Gastroesophageal sphincter (tissue), 3 donors: ENCODE measurements around the gene GPR35.

Experiments
- EP300 ChIP-seq: sonication (generic); formaldehyde crosslinking; IDR thresholded peaks from one replicate; pipeline ENCODE4 v1.6.1; 2017; ENCODE audit warnings: antibody characterized with exemption, mild to moderate bottlenecking
- POLR2A ChIP-seq, 2 donors: fragments of 450-650 bp; IDR thresholded peaks; one replicate each; pipeline ENCODE4 v1.6.1; 2017; ENCODE audit warnings: antibody characterized with exemption in 2 of 2, mild to moderate bottlenecking in 2 of 2, moderate library complexity in 1 of 2
- TF ChIP-seq, protein P1 (sequence below), 4 experiments: fragments of 200-600 bp in 2 of 4; fragments of 450-650 bp in 2 of 4; sonication (generic) in 1 of 4; IDR thresholded peaks; one replicate each; pipeline ENCODE4 v1.5.1; 2017 to 2019; ENCODE audit warnings: antibody characterized with exemption in 4 of 4, mild to moderate bottlenecking in 2 of 4, moderate library complexity in 2 of 4

DNA sequence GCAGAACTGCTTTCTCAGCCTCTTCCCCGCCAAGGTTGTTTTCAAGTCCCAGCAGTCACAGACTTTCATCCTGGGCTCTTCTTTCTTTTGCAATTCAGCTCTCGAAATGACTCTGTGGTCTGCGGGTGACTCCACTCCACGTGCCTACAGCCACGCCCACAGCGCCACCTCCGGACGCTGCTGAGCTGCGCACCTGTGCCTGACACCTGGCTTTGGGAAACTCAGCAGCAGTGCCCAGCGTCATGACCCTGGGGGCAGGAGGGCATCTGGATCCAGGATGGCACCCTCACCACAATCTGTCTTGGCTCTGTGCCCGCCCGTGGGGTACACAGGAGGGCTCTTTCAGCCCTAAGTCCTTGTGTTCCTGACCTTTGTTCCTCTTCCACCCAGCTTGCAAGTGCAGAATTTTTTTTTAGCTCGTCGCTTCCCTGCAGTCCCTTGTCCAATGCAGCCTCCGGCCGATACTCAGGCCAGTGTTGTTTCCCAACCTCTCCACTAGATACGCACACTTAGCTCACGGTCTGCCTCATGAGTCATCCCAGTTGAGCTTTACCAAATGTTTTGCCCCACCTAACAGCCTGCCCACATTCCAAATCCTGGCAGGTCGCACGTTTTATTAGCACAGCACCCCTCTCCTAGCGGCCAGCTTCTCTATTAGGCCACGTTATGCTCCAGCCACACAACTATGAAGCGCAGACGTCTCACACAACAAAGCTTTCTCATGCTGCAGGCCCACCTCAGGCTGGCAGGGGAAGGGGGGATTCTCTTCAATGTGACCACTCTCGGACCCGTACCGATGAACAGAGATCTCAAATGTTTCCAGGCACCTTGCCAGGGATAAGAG, 45.3 kb upstream of the GPR35 start:
- TF ChIP-seq, protein P1, sequence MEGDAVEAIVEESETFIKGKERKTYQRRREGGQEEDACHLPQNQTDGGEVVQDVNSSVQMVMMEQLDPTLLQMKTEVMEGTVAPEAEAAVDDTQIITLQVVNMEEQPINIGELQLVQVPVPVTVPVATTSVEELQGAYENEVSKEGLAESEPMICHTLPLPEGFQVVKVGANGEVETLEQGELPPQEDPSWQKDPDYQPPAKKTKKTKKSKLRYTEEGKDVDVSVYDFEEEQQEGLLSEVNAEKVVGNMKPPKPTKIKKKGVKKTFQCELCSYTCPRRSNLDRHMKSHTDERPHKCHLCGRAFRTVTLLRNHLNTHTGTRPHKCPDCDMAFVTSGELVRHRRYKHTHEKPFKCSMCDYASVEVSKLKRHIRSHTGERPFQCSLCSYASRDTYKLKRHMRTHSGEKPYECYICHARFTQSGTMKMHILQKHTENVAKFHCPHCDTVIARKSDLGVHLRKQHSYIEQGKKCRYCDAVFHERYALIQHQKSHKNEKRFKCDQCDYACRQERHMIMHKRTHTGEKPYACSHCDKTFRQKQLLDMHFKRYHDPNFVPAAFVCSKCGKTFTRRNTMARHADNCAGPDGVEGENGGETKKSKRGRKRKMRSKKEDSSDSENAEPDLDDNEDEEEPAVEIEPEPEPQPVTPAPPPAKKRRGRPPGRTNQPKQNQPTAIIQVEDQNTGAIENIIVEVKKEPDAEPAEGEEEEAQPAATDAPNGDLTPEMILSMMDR (IDR thresholded peaks at IDR 0.05): peak in 1 of 4 experiments; percentile 6
- TF ChIP-seq POLR2A (IDR thresholded peaks at IDR 0.05) (no peak), EP300 (no peak)
